ENCODE results near the gene NTHL1.

GRCh38 chr16:2090481-2090776, 42.8 kb upstream of the NTHL1 start:
- TF ChIP-seq CTCF (IDR thresholded peaks at IDR 0.05), result no peak
- no peak for TF ChIP-seq SIN3A (IDR thresholded peaks at IDR 0.05; ENCODE audit: borderline replicate concordance, insufficient read depth, low read depth, low read length)
